Activated T-helper 2 cell treated with anti-CD3 and anti-CD28 coated beads, Interferon-gamma antibody, Interleukin-2, Interleukin-4, amounts not matched to agents 10 μg/mL and 5 μg/mL and 100 μg/mL, durations not matched to agents 14 hours and 24 hours and 36 hours (primary cell): ENCODE data around the gene ASTL. TPM values are rescaled to one million over a fixed set of nuclear protein-coding genes. Genes with fewer than 3 reads are reported as not detected.

Experiments
- DNase-seq: peaks from one replicate; pipeline ENCODE4 v3.0.0; 2021; ENCODE audit warnings: low spot score
- H3K27ac Mint-ChIP-seq: one replicate; pipeline ENCODE4 v1.8.0; 2021; ENCODE audit warnings: mixed read lengths
- H3K27me3 Mint-ChIP-seq: one replicate; pipeline ENCODE4 v1.8.0; 2021; ENCODE audit warnings: low read depth, mixed read lengths
- H3K36me3 Mint-ChIP-seq: one replicate; pipeline ENCODE4 v1.8.0; 2021; ENCODE audit warnings: low read depth, mixed read lengths
- H3K4me1 Mint-ChIP-seq: one replicate; pipeline ENCODE4 v1.8.0; 2021; ENCODE audit warnings: low read depth, mixed read lengths
- H3K4me3 Mint-ChIP-seq: one replicate; pipeline ENCODE4 v1.8.0; 2021; ENCODE audit warnings: low read depth, mild to moderate bottlenecking, moderate library complexity, mixed read lengths
- H3K9me3 Mint-ChIP-seq: one replicate; pipeline ENCODE4 v1.8.0; 2021; ENCODE audit warnings: mixed read lengths
- intact Hi-C: fragments of 100-400 bp; cut with micrococcal nuclease; formaldehyde crosslinking; loops from one replicate; pipeline ENCODE4 v1.15.1; 2023
- total RNA-seq: library from RNA; stranded (reverse); gene quantifications from 2 replicates; pipeline ENCODE4 v1.2.3, GENCODE V29; 2022

The ASTL gene
- total RNA-seq, 1 donor from 2014 or later, result 1.3 TPM

DNA sequence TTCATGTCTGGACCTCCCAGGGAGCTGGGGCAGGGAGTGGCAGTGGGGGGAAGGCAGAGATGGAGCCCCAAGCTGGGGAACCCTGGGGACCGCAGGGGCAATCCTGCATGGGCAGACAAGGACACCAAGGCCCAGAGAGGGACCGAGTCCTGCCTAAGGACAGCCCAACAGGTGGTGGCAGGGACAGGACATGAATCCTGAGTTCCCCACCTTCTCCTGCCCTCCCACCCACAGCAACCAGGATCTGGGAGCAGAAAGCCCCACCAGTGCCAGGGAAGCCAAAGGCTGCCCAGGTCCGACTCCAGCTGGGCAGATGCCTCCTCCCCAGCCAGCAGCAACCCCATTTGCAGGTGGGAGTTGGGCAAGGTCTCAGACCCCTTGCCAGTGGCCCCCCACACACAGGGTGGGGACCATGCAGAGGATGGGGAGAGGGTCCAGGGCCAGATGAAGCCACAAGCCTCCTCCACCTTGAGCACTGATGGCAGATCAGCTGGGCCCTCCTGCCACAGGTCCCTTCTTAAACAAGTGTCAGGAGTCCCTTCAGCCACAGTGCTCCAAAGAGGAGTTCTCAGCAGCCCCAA is 28.3 kb downstream of the ASTL start:
- intact Hi-C loops, result no loop called here

DNA sequence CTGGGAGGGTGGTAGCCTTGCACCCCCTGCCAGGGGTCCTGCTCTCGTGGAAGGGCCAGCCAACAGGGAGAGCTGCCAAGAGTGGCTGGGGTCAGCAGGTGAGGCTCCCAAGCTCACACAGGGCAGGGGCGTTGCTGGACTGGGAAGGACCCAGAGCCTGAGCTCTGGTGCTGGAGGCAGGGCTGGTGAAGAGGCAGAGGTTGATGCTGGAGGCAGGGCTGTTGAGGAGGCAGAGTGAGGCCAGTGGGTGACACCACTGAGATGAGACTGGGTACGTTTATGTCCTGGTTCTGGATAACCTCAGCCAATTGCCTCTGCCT is 29.0 kb downstream of the ASTL start:
- H3K36me3 Mint-ChIP-seq, result no peaks in the 10 kb centered on the region
- no peak for DNase-seq
- H3K9me3 Mint-ChIP-seq, result peaks cover 11% of the 10 kb centered on the region
- H3K4me1 Mint-ChIP-seq, result no peaks in the 10 kb centered on the region
- H3K27ac Mint-ChIP-seq, result no peak overlapping the region
- peaks cover 5% of the 10 kb centered on the region for H3K27me3 Mint-ChIP-seq
- intact Hi-C loops, result no loop called here
- no peak overlapping the region for H3K4me3 Mint-ChIP-seq

More for the DNA sequence above, 28.3 kb downstream of the ASTL start:
- Mint-ChIP-seq H3K27ac (no peak overlapping the region), H3K9me3 (peaks cover 8% of the 10 kb centered on the region), H3K27me3 (peaks cover 9% of the 10 kb centered on the region), H3K4me3 (no peak overlapping the region), H3K36me3 (no peaks in the 10 kb centered on the region), H3K4me1 (no peaks in the 10 kb centered on the region)
- no peak for DNase-seq

DNA sequence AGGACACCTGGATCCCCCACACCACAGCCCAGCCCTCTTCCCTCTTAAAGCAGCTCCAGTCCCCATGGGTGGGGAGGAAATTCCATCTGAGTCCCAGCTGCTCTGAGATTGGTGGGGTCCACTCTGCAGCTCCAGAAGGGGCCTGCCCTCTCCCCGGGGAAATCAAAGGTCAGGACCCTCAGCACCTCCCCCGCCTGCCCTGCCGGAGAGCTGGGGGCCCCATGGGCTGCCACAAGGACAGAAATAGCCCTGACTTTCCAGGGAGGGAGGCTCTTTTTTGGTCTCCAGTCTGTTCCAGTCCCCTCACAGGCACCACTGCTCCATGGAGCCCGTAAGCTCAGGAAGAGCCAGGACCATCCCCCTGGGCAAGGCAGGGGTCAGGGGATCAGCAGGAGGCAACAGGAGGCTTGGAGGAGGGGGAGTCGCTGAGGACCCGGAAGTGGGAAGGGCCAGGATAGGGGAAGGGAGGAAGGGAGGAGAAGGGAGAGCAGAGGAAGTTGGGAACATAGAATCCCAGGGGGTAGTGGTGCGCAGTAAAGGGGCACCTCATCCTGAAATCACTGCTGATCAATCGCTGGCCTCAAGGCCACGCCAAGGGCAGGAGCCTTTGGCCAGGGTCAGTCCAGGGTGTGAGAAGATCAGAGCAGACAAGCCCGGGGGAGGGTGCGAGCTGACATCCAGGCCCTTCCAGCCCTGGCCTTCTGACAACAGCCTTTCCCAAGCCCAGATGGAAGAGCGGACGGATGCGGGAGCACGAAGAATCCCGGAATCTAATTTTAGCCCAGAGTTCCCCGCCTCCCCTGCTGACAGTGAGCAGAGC is 29.6 kb downstream of the ASTL start:
- no peak overlapping the region for H3K4me3 Mint-ChIP-seq
- peaks cover 11% of the 10 kb centered on the region for H3K9me3 Mint-ChIP-seq
- DNase-seq, result no peak
- H3K36me3 Mint-ChIP-seq, result no peaks in the 10 kb centered on the region
- intact Hi-C loops, result no loop called here
- no peaks in the 10 kb centered on the region for H3K4me1 Mint-ChIP-seq
- H3K27me3 Mint-ChIP-seq, result peaks cover 5% of the 10 kb centered on the region
- no peak overlapping the region for H3K27ac Mint-ChIP-seq

DNA sequence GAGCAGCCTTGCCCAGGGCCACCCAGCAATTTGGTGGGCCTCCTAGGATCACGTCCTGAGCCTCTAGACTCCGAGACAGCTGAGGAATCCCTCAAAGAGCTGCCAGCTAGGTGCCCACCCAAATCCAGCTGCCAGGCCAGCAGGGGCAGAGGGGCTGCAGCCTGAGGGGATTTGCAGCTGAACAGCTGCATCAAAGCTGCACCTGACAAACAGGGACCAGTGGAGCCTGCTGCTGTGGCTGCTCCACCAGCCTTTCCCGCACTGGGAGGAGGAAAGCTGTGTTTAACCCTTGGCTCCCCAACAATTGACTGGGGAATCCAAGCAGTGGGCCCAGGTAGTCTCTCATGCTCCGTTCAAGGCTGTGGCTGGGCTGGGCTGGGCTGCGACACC is 30.2 kb downstream of the ASTL start:
- no peak for DNase-seq
- H3K27me3 Mint-ChIP-seq, result peaks cover 5% of the 10 kb centered on the region
- intact Hi-C loops, result no loop called here
- H3K4me3 Mint-ChIP-seq, result no peak overlapping the region
- H3K27ac Mint-ChIP-seq, result no peak overlapping the region
- H3K9me3 Mint-ChIP-seq, result peaks cover 11% of the 10 kb centered on the region
- H3K4me1 Mint-ChIP-seq, result no peaks in the 10 kb centered on the region
- H3K36me3 Mint-ChIP-seq, result no peaks in the 10 kb centered on the region

DNA sequence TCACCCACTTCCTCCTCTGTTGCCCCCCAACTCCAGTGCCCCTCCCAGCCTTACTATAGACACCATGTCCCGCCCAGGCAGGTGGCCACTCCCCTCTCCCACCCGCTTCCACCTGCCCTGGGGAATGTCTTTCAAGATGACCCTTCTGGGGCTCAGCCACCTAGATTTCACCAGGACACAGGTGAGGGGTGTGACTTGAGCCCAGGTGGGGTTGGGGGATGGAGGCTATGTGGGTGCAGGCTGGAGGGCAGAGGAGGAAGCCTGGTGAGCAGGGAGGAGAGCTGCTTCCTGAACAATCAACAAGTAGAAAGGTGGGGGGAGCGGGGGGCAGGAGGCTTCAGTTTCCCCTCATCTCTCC is 30.6 kb downstream of the ASTL start:
- H3K4me3 Mint-ChIP-seq, result no peak overlapping the region
- intact Hi-C loops, result no loop called here
- no peaks in the 10 kb centered on the region for H3K4me1 Mint-ChIP-seq
- H3K27me3 Mint-ChIP-seq, result peaks cover 5% of the 10 kb centered on the region
- no peak overlapping the region for H3K27ac Mint-ChIP-seq
- H3K9me3 Mint-ChIP-seq, result peaks cover 11% of the 10 kb centered on the region
- DNase-seq, result no peak
- H3K36me3 Mint-ChIP-seq, result no peaks in the 10 kb centered on the region

DNA sequence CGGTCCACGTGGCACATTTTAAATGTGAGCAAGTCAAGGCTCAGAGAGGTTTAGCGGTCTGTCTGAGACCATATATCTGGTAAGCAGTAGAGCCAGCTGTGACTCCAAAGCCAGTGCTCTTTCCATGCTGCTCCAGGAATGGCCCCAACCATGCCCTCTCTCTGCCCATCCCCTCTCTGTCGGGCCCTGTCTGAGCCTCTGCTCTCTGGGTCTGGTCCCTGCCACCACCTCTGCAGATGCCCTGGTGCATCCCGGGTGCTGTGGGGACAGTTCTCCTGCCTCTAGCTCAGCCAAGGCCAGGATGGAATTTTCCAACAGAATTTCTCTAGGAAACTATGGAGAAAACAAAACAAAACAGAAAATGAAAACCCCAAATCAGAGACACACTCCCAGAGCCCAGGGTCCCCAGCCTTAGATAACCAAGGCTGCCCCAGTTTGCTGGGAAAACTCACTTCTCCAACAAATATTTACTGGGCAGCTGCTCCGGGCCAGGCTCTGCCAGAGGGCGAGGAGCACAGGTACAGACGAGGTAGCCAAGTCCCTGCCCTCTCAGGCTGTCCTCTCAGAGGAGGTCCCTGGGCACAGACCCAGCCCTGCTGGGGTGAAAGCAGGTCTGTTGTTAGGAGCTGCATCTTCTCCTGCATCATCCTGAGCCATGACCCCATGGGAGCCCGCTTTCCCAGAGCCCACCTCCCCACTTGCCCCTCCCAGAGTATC is 31.2 kb downstream of the ASTL start:
- no peak overlapping the region for H3K27ac Mint-ChIP-seq
- no peak for DNase-seq
- no peak overlapping the region for H3K4me3 Mint-ChIP-seq
- intact Hi-C loops, result no loop called here
- no peaks in the 10 kb centered on the region for H3K36me3 Mint-ChIP-seq
- H3K27me3 Mint-ChIP-seq, result peaks cover 5% of the 10 kb centered on the region
- H3K9me3 Mint-ChIP-seq, result peaks cover 11% of the 10 kb centered on the region
- no peaks in the 10 kb centered on the region for H3K4me1 Mint-ChIP-seq

DNA sequence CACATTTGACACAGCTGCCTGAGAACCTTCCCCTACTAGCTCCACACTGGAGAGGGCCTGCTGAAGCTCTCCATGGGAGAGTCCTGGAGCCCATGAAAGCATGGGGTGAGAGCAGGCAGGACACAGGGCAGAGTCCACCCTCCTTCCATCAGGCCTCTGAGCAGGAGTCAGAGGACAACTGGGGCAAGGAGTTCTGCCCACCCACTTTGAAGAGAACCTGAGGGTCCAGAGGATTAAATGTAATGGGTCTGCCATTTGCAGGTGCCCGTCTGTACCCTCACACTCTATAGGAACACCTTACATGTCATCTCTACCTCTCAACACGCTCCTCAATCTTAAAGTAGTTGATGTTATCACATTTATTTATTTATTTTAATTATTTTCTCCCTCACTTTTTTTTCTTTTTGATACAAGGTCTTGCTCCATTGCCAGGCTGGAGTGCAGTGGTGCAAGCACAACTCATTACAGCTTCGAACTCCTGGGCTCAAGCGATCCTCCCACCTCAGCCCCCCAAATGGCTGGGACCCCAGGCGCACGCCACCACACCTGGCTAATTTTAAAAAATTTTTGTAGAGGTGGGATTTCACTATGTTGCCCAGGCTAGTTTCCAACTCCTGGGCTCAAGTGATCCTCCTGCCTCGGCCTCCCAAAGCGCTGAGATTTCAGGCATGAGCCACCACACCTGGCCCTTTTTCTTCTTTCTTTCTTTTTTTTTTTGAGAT is 32.1 kb downstream of the ASTL start:
- H3K27ac Mint-ChIP-seq, result no peak overlapping the region
- DNase-seq, result no peak
- H3K36me3 Mint-ChIP-seq, result no peaks in the 10 kb centered on the region
- peaks cover 11% of the 10 kb centered on the region for H3K9me3 Mint-ChIP-seq
- H3K4me3 Mint-ChIP-seq, result no peak overlapping the region
- intact Hi-C loops, result no loop called here
- H3K27me3 Mint-ChIP-seq, result peaks cover 5% of the 10 kb centered on the region
- no peaks in the 10 kb centered on the region for H3K4me1 Mint-ChIP-seq

DNA sequence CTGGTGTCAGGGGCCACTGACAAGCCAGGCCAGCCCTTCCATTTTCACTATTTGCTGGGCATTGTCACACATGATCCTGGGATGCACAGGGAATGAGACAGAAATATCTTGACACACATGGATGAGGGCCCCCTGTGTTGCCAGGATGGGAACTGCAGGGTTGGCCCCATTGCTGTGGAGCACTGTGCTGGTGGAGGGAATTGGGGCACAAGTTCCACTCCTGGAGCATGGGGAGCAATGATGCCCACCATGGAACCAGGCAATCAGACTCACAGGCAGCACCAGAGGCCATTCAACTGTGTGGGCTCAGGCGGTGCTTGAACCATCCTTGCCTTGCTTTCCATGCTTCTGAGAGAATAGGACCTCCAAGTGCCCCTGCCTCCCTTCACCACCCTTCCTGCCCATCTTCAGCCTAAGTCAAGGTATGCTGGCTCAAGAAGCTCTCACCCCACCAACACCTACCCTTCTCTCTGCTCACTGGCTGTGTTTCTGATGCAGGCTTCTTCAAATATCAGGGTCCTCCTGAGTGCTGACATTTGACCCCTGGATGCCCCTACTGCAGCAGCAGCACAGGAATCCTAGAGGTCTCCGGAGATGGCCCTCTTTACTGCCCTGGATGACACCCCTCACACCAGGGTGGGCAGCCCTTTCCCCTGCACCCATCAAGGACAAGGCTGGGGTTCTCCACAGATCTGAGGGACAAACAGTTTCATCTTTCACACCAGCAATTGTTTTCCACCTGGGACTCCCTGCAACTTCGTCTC is 33.0 kb downstream of the ASTL start:
- no peak overlapping the region for H3K4me3 Mint-ChIP-seq
- H3K36me3 Mint-ChIP-seq, result no peaks in the 10 kb centered on the region
- intact Hi-C loops, result no loop called here
- H3K27me3 Mint-ChIP-seq, result peaks cover 5% of the 10 kb centered on the region
- no peak for DNase-seq
- no peaks in the 10 kb centered on the region for H3K4me1 Mint-ChIP-seq
- H3K9me3 Mint-ChIP-seq, result peaks cover 11% of the 10 kb centered on the region
- no peak overlapping the region for H3K27ac Mint-ChIP-seq

DNA sequence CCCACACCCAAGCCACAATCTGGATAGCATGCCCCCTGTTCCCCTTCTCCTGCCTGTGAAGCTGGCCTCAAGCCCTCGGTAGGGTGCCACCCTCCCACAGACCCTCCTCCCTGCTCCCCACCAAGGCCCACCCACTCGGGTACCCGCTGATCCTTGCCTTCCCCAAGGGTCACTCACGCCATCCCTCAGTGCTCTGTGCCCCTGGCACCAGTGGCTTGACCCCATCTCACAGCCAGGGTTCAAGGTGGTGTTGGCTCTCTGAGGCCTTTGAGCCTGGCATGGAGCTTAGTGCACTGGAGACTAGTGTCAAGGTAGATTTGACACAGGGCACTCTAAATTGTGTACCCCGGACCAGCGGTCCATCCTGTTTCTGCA is 33.8 kb downstream of the ASTL start:
- Mint-ChIP-seq H3K27ac (no peak overlapping the region), H3K36me3 (no peaks in the 10 kb centered on the region), H3K9me3 (peaks cover 11% of the 10 kb centered on the region), H3K4me3 (no peak overlapping the region), H3K4me1 (no peaks in the 10 kb centered on the region), H3K27me3 (peaks cover 5% of the 10 kb centered on the region)
- no peak for DNase-seq
- intact Hi-C loops, result no loop called here

DNA sequence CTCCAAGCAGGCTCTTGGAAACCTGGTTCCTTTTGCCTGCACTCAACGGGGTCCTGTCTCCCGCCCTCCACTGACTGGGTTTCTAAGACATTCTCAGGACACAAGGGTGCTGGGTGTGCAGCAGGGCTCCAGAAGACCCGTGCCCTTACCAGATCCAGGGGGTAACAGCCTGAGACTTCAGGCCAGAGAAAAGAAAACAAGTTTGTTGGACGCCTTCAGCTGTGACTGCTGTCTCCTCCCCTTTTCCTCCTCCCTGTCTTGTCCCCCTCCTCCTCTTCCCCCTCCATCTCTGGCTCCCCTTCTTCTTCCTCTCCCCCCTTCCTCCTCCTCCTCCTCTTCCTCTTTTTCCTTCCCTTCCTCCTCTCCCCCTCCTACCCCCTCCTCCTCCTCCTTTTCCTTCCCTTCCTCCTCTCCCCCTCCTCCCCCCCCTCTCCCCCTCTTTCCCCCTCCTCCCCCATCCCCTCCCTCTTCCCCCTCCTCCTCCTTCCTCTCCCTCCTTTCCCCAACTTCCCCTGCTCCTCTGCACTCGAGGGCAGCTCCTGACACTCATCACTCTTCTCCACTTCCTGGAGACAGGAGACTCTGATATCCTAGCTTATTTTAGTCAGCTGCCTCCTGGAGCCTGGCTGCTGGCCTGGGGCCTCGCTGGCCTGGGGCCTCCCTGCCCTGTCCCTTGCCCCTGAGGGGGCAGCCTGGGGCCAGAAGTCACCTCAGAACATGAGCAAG is 34.4 kb downstream of the ASTL start:
- intact Hi-C loops, result no loop called here
- Mint-ChIP-seq H3K27ac (no peak overlapping the region), H3K36me3 (no peaks in the 10 kb centered on the region), H3K27me3 (peaks cover 2% of the 10 kb centered on the region), H3K9me3 (peaks cover 11% of the 10 kb centered on the region), H3K4me3 (no peak overlapping the region), H3K4me1 (no peaks in the 10 kb centered on the region)
- no peak for DNase-seq

DNA sequence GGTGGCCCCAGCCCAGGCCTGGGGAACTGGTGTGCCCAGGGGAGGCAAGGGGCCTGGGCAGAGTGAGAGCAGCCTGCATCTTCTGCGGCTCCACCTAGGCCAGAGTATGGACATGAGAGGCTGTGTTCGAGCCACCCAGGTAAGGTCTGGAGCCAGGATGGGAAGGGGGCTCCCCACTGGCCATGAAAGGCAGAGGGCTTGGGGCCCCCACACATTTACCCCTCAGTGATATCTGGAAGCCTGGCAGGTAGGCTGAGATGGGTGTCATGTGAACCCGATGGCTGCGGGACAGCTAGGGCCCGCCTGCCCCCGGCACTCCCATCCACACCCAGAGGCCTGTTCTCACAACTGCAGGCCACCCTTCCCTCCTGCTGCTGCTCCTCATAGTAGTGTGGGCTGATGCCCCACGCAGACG is 35.1 kb downstream of the ASTL start:
- no peak for DNase-seq
- H3K36me3 Mint-ChIP-seq, result no peaks in the 10 kb centered on the region
- intact Hi-C loops, result no loop called here
- H3K27me3 Mint-ChIP-seq, result peaks cover 2% of the 10 kb centered on the region
- no peak overlapping the region for H3K27ac Mint-ChIP-seq
- no peak overlapping the region for H3K4me3 Mint-ChIP-seq
- H3K9me3 Mint-ChIP-seq, result peaks cover 11% of the 10 kb centered on the region
- no peaks in the 10 kb centered on the region for H3K4me1 Mint-ChIP-seq

DNA sequence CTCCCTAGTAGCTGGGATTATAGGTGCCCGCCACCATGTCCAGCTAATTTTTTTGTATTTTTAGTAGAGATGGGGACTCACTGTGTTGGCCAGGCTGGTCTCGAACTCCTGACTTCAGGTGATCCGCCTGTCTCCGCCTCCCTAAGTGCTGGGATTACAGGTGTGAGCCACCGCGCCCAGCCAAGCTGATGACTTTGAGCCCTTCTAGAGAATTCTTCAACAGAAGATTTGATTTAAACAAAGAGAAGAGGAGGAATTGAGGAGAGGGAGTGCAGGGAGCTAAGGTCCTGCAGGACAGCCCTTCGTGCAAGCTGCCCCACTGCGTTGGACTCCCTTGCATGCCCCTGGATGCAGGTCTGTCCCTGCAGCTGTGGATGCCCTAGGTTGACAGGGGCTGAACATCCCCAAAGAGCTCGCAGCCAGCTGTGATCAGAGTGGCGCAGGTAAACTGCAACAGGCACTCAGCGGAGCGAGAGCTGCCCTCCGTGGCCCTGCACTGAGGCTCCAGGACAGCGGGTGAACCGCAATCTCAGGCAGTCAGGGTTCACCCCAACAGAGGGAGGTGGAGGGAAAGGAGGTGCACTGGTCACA is 35.6 kb downstream of the ASTL start:
- intact Hi-C loops, result no loop called here

More for the DNA sequence above, 35.6 kb downstream of the ASTL start:
- DNase-seq, result no peak
- Mint-ChIP-seq H3K4me1 (no peaks in the 10 kb centered on the region), H3K27me3 (peaks cover 1% of the 10 kb centered on the region), H3K36me3 (no peaks in the 10 kb centered on the region), H3K27ac (no peak overlapping the region), H3K9me3 (peaks cover 11% of the 10 kb centered on the region), H3K4me3 (no peak overlapping the region)
